Measurements from ENCODE around the gene BCL11B.

DNA sequence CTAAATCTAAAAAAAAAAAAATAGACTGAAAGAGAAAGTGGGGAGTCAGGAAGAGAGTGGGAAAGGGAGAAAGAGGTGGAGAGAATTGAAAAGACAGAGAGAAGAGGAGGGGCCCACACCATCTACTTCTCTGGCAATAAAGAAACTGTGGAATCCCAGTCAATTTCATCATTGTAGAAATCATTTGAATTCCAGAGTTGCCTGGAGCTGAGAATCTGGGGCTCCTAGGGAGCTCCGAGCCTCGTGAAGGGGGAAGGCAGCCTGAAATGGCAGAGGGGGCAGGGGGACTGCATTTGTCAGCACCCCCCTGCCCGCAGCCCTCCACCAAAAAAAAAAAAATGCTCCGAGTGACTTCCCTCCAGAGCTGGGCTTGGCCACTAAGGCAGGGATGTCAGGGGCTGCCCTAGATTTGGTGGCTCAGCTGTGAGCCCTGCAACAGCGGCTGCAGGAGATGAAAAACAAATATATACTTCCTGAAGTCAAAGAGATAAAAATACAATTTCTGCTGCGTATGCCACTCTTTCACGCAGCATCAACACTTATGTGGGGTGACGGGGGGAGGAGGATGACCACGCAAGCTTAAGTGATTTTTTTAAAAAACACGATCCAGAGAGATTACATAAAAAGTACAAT, 80.5 kb downstream of the BCL11B start:
- TF ChIP-seq, protein P1, sequence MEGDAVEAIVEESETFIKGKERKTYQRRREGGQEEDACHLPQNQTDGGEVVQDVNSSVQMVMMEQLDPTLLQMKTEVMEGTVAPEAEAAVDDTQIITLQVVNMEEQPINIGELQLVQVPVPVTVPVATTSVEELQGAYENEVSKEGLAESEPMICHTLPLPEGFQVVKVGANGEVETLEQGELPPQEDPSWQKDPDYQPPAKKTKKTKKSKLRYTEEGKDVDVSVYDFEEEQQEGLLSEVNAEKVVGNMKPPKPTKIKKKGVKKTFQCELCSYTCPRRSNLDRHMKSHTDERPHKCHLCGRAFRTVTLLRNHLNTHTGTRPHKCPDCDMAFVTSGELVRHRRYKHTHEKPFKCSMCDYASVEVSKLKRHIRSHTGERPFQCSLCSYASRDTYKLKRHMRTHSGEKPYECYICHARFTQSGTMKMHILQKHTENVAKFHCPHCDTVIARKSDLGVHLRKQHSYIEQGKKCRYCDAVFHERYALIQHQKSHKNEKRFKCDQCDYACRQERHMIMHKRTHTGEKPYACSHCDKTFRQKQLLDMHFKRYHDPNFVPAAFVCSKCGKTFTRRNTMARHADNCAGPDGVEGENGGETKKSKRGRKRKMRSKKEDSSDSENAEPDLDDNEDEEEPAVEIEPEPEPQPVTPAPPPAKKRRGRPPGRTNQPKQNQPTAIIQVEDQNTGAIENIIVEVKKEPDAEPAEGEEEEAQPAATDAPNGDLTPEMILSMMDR (conservative IDR thresholded peaks at IDR 0.05; ENCODE audit: low read depth, low read length) = no peak
- TF ChIP-seq EZH2 (IDR thresholded peaks at IDR 0.05; ENCODE audit: borderline replicate concordance, low read depth, low read length, poor library complexity, severe bottlenecking) = no peak

Data from A673 (cell line).